ENCODE results near the gene WDR41. TPM values are rescaled to one million over a fixed set of nuclear protein-coding genes. Genes with fewer than 3 reads are reported as not detected.
A peak's percentile ranks its signal among the peaks of the same experiment; 100 is the strongest.

WDR41 gene
- total and polyA plus RNA-seq, 7 donors = 14.3 to 65.6 (median 36.8) TPM

GRCh38 chr5:77427998-77428397, 64.1 kb downstream of the WDR41 start:
- no peak for TF ChIP-seq POLR2AphosphoS5 (IDR thresholded peaks at IDR 0.05)
- TF ChIP-seq EP300 (IDR thresholded peaks at IDR 0.05) = no peak
- TF ChIP-seq, protein P1, sequence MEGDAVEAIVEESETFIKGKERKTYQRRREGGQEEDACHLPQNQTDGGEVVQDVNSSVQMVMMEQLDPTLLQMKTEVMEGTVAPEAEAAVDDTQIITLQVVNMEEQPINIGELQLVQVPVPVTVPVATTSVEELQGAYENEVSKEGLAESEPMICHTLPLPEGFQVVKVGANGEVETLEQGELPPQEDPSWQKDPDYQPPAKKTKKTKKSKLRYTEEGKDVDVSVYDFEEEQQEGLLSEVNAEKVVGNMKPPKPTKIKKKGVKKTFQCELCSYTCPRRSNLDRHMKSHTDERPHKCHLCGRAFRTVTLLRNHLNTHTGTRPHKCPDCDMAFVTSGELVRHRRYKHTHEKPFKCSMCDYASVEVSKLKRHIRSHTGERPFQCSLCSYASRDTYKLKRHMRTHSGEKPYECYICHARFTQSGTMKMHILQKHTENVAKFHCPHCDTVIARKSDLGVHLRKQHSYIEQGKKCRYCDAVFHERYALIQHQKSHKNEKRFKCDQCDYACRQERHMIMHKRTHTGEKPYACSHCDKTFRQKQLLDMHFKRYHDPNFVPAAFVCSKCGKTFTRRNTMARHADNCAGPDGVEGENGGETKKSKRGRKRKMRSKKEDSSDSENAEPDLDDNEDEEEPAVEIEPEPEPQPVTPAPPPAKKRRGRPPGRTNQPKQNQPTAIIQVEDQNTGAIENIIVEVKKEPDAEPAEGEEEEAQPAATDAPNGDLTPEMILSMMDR (IDR thresholded peaks at IDR 0.05) = no peak
- TF ChIP-seq POLR2A (IDR thresholded peaks at IDR 0.05) = no peak
- intact Hi-C loops (cut with DNase I) = loop anchor here (10.0 kb wide), 1 partner anchor 123 kb away; no protein-coding TSS in a partner anchor
- Histone ChIP-seq H3K36me3 (peaks cover 0 to 18% (median 2%) of the 10 kb centered on the region in 4 donors), H3K4me1 (peaks cover 0 to 60% (median 29%) of the 10 kb centered on the region in 4 donors), H3K4me3 (no peak overlapping the region), H3K27me3 (no peaks in the 10 kb centered on the region), H3K27ac (peak overlapping the region in 3 of 4 donors; percentile 39 to 67 (median 65)), H3K9me3 (no peaks in the 10 kb centered on the region)
- no peak for DNase-seq

DNA sequence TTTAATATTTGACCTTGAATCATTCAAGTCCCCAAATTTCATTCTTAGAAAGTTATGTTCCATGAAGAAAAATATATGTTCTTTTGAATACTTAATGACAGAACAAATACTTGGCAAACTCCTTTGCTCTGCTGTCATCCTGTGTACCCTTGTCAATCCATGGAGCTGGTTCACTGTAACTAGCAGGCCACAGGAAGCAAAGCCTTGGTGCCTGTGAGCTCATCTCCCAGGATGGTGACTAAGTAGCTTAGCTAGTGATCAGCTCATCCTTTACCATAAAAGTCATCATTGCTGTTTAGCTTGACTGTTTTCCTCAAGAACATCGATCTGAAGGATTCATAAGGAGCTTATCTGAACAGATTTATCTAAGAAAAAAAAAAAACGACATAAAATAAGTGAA, 65.4 kb downstream of the WDR41 start:
- 79 to 90% methylated on average over 2 of the region's 2 CpGs for WGBS, 2 donors
- H3K27ac ChIP-seq = no peak overlapping the region
- no peak for DNase-seq
- TF ChIP-seq POLR2AphosphoS5 (IDR thresholded peaks at IDR 0.05) (no peak), POLR2A (IDR thresholded peaks at IDR 0.05) (no peak), EP300 (IDR thresholded peaks at IDR 0.05) (no peak)
- TF ChIP-seq, protein P1 (IDR thresholded peaks at IDR 0.05) = no peak
- no peaks in the 10 kb centered on the region for H3K9me3 ChIP-seq
- H3K36me3 ChIP-seq = peaks cover 0 to 5% (median 0%) of the 10 kb centered on the region in 4 donors
- intact Hi-C loops (cut with DNase I) = loop anchor here (10.0 kb wide), 1 partner anchor 122 kb away; no protein-coding TSS in a partner anchor
- H3K4me3 ChIP-seq = no peak overlapping the region
- H3K4me1 ChIP-seq = peaks cover 0 to 60% (median 29%) of the 10 kb centered on the region in 4 donors
- no peaks in the 10 kb centered on the region for H3K27me3 ChIP-seq

GRCh38 chr5:77425998-77426659, 66.0 kb downstream of the WDR41 start:
- no peaks in the 10 kb centered on the region for H3K36me3 ChIP-seq
- H3K27me3 ChIP-seq = no peaks in the 10 kb centered on the region
- TF ChIP-seq EP300 (IDR thresholded peaks at IDR 0.05) (no peak), POLR2A (IDR thresholded peaks at IDR 0.05) (no peak), POLR2AphosphoS5 (IDR thresholded peaks at IDR 0.05) (no peak)
- TF ChIP-seq, protein P1 (IDR thresholded peaks at IDR 0.05) = no peak
- no peak overlapping the region for H3K27ac ChIP-seq
- intact Hi-C loops (cut with DNase I) = loop anchor here (10.0 kb wide), 1 partner anchor 121 kb away; no protein-coding TSS in a partner anchor
- H3K4me3 ChIP-seq = no peak overlapping the region
- no peak for DNase-seq
- 62 to 76% methylated on average over 8 of the region's 8 CpGs for WGBS, 2 donors
- H3K4me1 ChIP-seq = peaks cover 0 to 60% (median 29%) of the 10 kb centered on the region in 4 donors
- no peaks in the 10 kb centered on the region for H3K9me3 ChIP-seq

DNA sequence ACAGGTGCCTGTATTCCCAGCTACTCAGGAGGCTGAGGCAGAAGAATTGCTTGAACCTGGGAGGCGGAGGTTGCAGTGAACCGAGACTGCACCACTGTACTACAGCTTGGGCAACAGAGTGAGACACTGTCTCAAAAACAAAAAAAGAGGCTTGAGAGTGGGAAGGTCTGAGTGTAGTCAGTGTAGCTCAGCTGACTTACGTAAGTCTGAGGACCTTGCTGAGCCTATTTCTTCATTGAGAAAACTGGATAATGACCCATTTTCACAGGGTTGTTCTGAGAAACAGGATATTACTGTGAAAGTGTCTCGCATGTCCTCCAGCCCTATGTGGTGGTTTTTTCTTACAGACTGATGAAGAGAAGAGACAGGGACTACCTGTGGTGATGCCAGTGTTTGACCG, 66.7 kb downstream of the WDR41 start:
- no peak overlapping the region for H3K4me3 ChIP-seq
- no peaks in the 10 kb centered on the region for H3K36me3 ChIP-seq
- H3K4me1 ChIP-seq = peaks cover 0 to 59% (median 29%) of the 10 kb centered on the region in 4 donors
- TF ChIP-seq, protein P1 (IDR thresholded peaks at IDR 0.05) = no peak
- TF ChIP-seq EP300 (IDR thresholded peaks at IDR 0.05) (no peak), POLR2AphosphoS5 (IDR thresholded peaks at IDR 0.05) (no peak), POLR2A (IDR thresholded peaks at IDR 0.05) (no peak)
- no peak for DNase-seq
- H3K27me3 ChIP-seq = no peaks in the 10 kb centered on the region
- intact Hi-C loops (cut with DNase I) = loop anchor here (10.0 kb wide), 1 partner anchor 121 kb away; no protein-coding TSS in a partner anchor
- peak overlapping the region in 1 of 4 donors; percentile 20 for H3K27ac ChIP-seq
- 95 to 98% methylated on average over 5 of the region's 5 CpGs for WGBS, 2 donors
- no peaks in the 10 kb centered on the region for H3K9me3 ChIP-seq
